ENCODE measurements around the gene OPTN.

Gene OPTN

DNA sequence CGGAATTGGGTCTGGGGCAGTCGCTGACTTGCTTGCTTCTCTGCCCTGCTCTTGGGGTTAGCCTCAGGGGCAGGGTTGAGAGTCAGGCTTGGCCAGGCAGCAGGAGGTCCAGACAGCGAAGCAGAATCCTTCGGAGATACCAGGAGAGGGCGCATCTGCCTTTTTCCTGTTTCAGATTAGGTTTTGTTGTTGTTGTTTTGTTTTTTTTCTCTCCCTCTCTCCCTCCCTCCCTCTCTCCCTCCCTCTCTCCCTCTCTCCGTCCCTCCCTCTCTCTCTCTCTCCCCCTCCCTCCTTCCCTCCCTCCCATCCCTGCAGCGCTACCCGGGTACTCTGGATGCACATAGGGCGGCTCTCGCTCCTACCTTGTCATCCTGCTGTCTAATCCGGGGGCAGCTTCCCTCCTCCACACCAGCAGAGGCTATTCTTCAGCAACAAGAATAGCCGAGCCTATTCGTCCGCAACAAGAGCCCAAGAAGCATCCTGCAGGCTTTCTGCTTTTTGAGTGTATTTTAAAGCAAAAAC, 758 bp upstream of the OPTN start:
- peak; percentile 75 for DNase-seq (ENCODE audit: low read depth)
- TF ChIP-seq, protein P1, sequence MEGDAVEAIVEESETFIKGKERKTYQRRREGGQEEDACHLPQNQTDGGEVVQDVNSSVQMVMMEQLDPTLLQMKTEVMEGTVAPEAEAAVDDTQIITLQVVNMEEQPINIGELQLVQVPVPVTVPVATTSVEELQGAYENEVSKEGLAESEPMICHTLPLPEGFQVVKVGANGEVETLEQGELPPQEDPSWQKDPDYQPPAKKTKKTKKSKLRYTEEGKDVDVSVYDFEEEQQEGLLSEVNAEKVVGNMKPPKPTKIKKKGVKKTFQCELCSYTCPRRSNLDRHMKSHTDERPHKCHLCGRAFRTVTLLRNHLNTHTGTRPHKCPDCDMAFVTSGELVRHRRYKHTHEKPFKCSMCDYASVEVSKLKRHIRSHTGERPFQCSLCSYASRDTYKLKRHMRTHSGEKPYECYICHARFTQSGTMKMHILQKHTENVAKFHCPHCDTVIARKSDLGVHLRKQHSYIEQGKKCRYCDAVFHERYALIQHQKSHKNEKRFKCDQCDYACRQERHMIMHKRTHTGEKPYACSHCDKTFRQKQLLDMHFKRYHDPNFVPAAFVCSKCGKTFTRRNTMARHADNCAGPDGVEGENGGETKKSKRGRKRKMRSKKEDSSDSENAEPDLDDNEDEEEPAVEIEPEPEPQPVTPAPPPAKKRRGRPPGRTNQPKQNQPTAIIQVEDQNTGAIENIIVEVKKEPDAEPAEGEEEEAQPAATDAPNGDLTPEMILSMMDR (IDR thresholded peaks at IDR 0.05; ENCODE audit: insufficient read depth, low read depth, low read length, missing control alignments), result peak; percentile 66
- H3K4me3 ChIP-seq (ENCODE audit: low read depth, low read length), result peak overlapping the region; percentile 71

DNA sequence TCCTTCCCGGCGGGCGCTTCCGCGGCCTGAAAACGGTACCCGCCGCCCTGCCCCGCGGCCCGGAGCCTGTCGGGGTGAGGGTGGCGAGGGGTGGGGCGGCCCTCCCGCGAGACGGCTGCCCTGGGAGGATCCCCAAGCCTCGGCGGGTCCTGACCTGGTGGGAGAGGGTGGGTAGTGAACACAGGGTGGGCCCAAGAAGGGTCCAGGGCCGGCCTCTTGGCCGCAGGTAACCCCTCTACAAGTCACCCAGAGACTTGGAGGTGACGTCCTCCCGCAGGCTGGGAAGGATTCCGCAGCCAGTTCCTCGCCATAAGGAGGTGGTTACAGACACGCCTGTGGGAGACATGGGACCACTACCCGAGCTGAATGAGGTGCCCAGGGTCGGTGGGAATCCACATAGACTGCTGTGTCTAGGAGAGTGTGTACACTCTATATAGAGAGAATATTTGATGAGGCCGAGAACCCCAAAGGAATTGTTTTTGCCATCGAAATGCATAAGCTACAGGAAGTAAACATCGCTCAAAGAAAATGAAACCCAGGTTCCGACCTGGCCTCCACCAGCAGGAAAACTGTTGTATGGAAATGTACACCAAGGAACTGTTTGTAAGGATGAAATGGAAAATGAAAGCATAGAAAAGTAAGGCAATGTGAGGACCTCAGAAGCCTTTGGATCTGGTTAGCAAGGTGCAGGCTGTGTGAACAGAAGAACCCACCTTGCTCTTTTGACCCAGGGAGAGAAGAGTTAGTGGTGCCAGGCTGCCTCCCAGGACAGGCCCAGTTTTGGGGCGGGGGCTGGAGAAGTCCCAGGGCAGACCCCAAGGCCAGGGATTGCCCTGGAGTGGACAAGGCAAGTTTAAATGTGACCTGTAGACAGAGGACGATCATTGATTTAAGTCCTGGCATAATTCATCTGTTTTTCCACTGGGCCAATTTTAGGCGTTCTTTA, 659 bp downstream of the OPTN start:
- H3K4me3 ChIP-seq (ENCODE audit: low read depth, low read length), result peak overlapping the region; percentile 71
- TF ChIP-seq, protein P1 (IDR thresholded peaks at IDR 0.05; ENCODE audit: insufficient read depth, low read depth, low read length, missing control alignments), result no peak
- DNase-seq (ENCODE audit: low read depth), result peak; percentile 36

DNA sequence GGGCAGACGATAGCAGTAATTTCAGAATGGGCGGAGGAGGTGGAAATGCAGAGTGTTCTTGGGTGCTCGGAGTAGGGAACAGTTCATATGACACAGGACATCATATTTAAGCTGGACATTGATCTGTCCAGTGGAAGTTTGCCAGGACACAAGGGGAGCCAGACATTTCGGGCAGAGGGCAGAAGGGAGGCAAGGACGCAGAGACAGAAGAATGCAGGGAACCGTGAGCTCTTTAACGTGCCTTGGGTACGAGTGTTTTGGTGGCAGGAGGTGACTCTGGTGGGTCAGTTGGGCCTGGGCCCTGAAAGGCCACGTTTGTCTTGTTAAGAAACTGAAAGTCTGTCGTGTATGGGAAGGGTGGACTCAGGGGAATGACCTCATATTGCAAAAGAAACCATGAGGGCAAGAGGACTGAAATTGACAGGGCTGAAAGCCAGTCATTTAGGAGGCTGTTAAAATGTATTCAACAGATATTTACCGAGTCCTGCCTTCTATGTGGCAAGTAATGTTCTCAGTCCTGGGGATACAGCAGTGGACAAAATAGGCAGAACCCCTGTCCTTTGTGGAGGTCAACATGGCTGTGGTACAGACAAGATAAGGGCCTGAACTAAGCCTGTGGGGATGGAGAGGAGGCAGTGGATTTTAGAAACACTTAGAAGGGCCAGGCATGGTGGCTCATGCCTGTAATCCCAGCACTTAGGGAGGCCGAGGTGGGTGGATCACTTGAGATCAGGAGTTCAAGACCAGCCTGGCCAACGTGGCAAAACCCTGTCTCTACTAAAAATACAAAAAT, 2.2 kb downstream of the OPTN start:
- peak; percentile 60 for DNase-seq (ENCODE audit: low read depth)
- TF ChIP-seq, protein P1 (IDR thresholded peaks at IDR 0.05; ENCODE audit: insufficient read depth, low read depth, low read length, missing control alignments), result no peak
- H3K4me3 ChIP-seq (ENCODE audit: low read depth, low read length), result peak overlapping the region; percentile 3; the same call in 1 of the 2 replicates

DNA sequence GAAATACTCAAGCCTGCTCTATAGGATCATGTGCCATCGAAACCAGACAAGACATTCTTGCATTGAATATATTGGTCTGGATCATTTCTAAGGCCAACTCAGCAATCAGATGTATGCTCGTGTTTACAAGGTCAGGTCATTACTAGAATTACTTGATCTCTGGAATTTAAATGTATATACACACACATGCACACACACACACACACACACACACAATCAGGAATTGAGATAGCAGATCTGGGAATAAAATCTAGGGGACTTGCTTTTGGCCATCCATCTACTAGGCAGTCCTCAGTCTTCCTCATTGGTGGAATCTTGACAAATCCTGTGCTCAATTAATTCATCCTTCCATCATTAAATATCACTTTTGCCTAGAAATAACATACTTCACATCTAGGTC, 3.6 kb downstream of the OPTN start:
- no peak for DNase-seq (ENCODE audit: low read depth)
- H3K4me3 ChIP-seq (ENCODE audit: low read depth, low read length), result no peak overlapping the region
- TF ChIP-seq, protein P1 (IDR thresholded peaks at IDR 0.05; ENCODE audit: insufficient read depth, low read depth, low read length, missing control alignments), result no peak

DNA sequence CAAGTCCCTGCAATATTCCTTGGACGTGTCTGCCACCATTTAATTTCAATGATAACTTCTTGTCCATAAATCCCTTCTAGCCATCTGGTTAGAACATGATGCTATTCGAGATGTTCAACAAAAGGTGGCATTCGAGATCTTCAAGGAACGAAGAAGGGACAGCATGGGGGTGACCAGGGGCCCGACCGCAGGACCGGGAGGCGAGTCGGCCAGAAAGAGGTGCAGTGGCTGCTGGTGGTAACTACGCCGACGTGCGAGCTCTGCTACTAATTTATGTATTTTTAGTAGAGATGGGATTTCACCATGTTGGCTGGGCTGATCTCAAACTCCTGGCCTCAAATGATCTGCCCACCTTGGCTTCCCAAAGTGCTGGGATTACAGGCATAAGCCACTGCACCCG, 4.7 kb downstream of the OPTN start:
- TF ChIP-seq, protein P1 (IDR thresholded peaks at IDR 0.05; ENCODE audit: insufficient read depth, low read depth, low read length, missing control alignments), result no peak
- no peak overlapping the region for H3K4me3 ChIP-seq (ENCODE audit: low read depth, low read length)
- no peak for DNase-seq (ENCODE audit: low read depth)

DNA sequence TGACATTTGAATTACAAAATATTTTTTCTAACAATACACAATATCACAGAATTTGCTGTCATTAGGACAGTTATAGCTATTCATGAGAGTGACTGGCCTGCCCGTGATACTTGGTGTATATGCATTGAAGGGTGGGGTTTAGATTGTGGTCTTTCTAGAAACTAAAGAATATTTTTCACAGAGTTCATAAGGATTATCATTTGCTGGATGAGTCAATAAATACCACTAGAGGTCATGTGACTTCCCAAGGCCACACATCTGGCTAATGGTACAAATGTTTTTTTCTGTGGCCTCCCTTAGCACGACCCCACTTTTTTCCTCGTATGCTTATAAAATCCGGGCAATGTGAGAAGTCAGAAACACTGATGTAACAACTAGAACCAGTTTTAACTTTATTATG, 5.2 kb downstream of the OPTN start:
- DNase-seq (ENCODE audit: low read depth), result no peak
- TF ChIP-seq, protein P1 (IDR thresholded peaks at IDR 0.05; ENCODE audit: insufficient read depth, low read depth, low read length, missing control alignments), result no peak

More for the DNA sequence above, 5.2 kb downstream of the OPTN start:
- no peak overlapping the region for H3K4me3 ChIP-seq (ENCODE audit: low read depth, low read length)

All from GM12865 (cell line).